OCI-LY1 (cell line): ENCODE results near the gene TEX55.

ENCODE experiments used
- H2AFZ ChIP-seq: fragments of 200-600 bp; sonication (generic), shearing (Covaris generic); 2 replicates; pipeline ENCODE4 v1.6.0; 2014; ENCODE audit warnings: antibody characterized with exemption, mild to moderate bottlenecking, low read length
- H3F3A ChIP-seq: fragments of 200-600 bp; sonication (generic), shearing (Covaris generic); 2 replicates; pipeline ENCODE4 v1.6.0; 2014; ENCODE audit warnings: mild to moderate bottlenecking, antibody characterized with exemption, low read length, moderate library complexity; ENCODE audit not compliant: insufficient read depth
- H3K27ac ChIP-seq: fragments of 200-600 bp; sonication (generic); 2 replicates; pipeline ENCODE4 v1.5.1; 2014; ENCODE audit warnings: low read length, mixed run types, mild to moderate bottlenecking, low read depth; ENCODE audit not compliant: poor library complexity, severe bottlenecking
- H3K27me3 ChIP-seq: fragments of 200-600 bp; sonication (generic); 2 replicates; pipeline ENCODE4 v1.6.0; 2014; ENCODE audit warnings: antibody characterized with exemption, mild to moderate bottlenecking, low read length, moderate library complexity; ENCODE audit not compliant: insufficient read depth
- H3K36me3 ChIP-seq: fragments of 200-600 bp; sonication (generic); 2 replicates; pipeline ENCODE4 v1.6.1; 2014; ENCODE audit warnings: mild to moderate bottlenecking, antibody characterized with exemption, low read length, moderate library complexity, mixed read lengths; ENCODE audit not compliant: insufficient read depth
- H3K4me1 ChIP-seq: fragments of 200-600 bp; sonication (generic); 2 replicates; pipeline ENCODE4 v1.5.1; 2014; ENCODE audit warnings: mild to moderate bottlenecking, low read length, moderate library complexity; ENCODE audit not compliant: insufficient read depth, severe bottlenecking
- H3K4me2 ChIP-seq: fragments of 200-600 bp; sonication (generic), shearing (Covaris generic); 2 replicates; pipeline ENCODE4 v1.6.1; 2014; ENCODE audit warnings: low read length
- H3K4me3 ChIP-seq: fragments of 200-600 bp; sonication (generic); 2 replicates; pipeline ENCODE4 v1.5.1; 2014; ENCODE audit warnings: low read length, low read depth, mild to moderate bottlenecking, mixed read lengths; ENCODE audit not compliant: poor library complexity, severe bottlenecking
- H3K79me2 ChIP-seq: fragments of 200-600 bp; shearing (Covaris generic); 2 replicates; pipeline ENCODE4 v1.6.1; 2016; ENCODE audit warnings: mixed run types, low read length, mixed read lengths; ENCODE audit not compliant: insufficient read depth
- H3K9ac ChIP-seq: fragments of 200-600 bp; sonication (generic), shearing (Covaris generic); 2 replicates; pipeline ENCODE4 v1.6.1; 2014; ENCODE audit warnings: mild to moderate bottlenecking, low read length, mixed read lengths
- H3K9me2 ChIP-seq: fragments of 200-600 bp; sonication (generic), shearing (Covaris generic); 2 replicates; pipeline ENCODE4 v1.6.1; 2014; ENCODE audit warnings: low read depth, mild to moderate bottlenecking, low read length, mixed read lengths
- H3K9me3 ChIP-seq: fragments of 200-600 bp; shearing (Covaris generic); 2 replicates; pipeline ENCODE4 v1.6.1; 2014; ENCODE audit warnings: low read length, mixed read lengths
- H4K20me1 ChIP-seq: fragments of 200-600 bp; sonication (generic), shearing (Covaris generic); 2 replicates; pipeline ENCODE4 v1.6.0; 2016; ENCODE audit warnings: mild to moderate bottlenecking, low read length; ENCODE audit not compliant: insufficient read depth
- CTCF ChIP-seq: fragments of 200-600 bp; sonication (generic), shearing (Covaris generic); IDR thresholded peaks from 2 replicates; pipeline ENCODE4 v1.5.1; 2017; ENCODE audit warnings: mild to moderate bottlenecking, antibody characterized with exemption, low read length, moderate library complexity, mixed read lengths
- EZH2 ChIP-seq: fragments of 200-600 bp; sonication (generic), shearing (Covaris generic); IDR thresholded peaks from 2 replicates; pipeline ENCODE4 v1.8.0; 2017; ENCODE audit warnings: borderline replicate concordance, mixed run types, mild to moderate bottlenecking, antibody characterized with exemption, low read length, moderate library complexity, mixed read lengths

TEX55 gene

GRCh38 chr3:119194237-119195150, 48.5 kb downstream of the TEX55 start:
- Histone ChIP-seq H3K4me2 (no peak overlapping the region), H3K9me2 (no peaks in the 10 kb centered on the region), H3K4me1 (no peaks in the 10 kb centered on the region), H3K27ac (no peak overlapping the region), H3K79me2 (no peaks in the 10 kb centered on the region), H3K9ac (no peak overlapping the region), H3K36me3 (no peaks in the 10 kb centered on the region), H4K20me1 (no peaks in the 10 kb centered on the region), H3K27me3 (no peaks in the 10 kb centered on the region), H3K9me3 (no peaks in the 10 kb centered on the region), H3F3A (no peaks in the 10 kb centered on the region), H2AFZ (no peak overlapping the region), H3K4me3 (no peak overlapping the region)
- TF ChIP-seq EZH2, result no peak
- no peak for TF ChIP-seq CTCF

- Histone ChIP-seq H3K79me2 (no peaks in the 10 kb centered on the region), H3K4me2 (no peak overlapping the region), H3K4me3 (no peak overlapping the region), H3K36me3 (no peaks in the 10 kb centered on the region), H3K27ac (no peak overlapping the region), H3F3A (no peaks in the 10 kb centered on the region), H3K9ac (no peak overlapping the region), H4K20me1 (no peaks in the 10 kb centered on the region), H3K9me2 (no peaks in the 10 kb centered on the region), H3K27me3 (no peaks in the 10 kb centered on the region), H3K9me3 (no peaks in the 10 kb centered on the region), H3K4me1 (no peaks in the 10 kb centered on the region), H2AFZ (no peak overlapping the region)
- TF ChIP-seq EZH2 (no peak), CTCF (no peak)
Observed at GRCh38 chr3:119195151-119195476, 49.1 kb downstream of the TEX55 start.

- no peaks in the 10 kb centered on the region for H3F3A ChIP-seq
- H3K4me3 ChIP-seq, result no peak overlapping the region
- no peaks in the 10 kb centered on the region for H3K4me1 ChIP-seq
- H3K27me3 ChIP-seq, result no peaks in the 10 kb centered on the region
- H3K9me3 ChIP-seq, result no peaks in the 10 kb centered on the region
- no peak overlapping the region for H3K27ac ChIP-seq
- no peaks in the 10 kb centered on the region for H3K79me2 ChIP-seq
- no peaks in the 10 kb centered on the region for H3K9me2 ChIP-seq
- no peak overlapping the region for H3K4me2 ChIP-seq
- H3K9ac ChIP-seq, result no peak overlapping the region
- TF ChIP-seq CTCF (no peak), EZH2 (no peak)
- no peaks in the 10 kb centered on the region for H3K36me3 ChIP-seq
- no peaks in the 10 kb centered on the region for H4K20me1 ChIP-seq
- no peak overlapping the region for H2AFZ ChIP-seq
Observed at GRCh38 chr3:119195911-119196310, 49.9 kb downstream of the TEX55 start.
